ENCODE results near the gene AFF3. TPM values are rescaled to one million over a fixed set of nuclear protein-coding genes. Genes with fewer than 3 reads are reported as not detected.

Gene AFF3
- total RNA-seq, 1 experiment from 2014 or later: not detected

- CTCF ChIA-PET: interaction anchor here (1.9 kb wide), 1 partner anchor 10 kb away, joined by 4 read pairs; no protein-coding TSS in a partner anchor
- intact Hi-C loops (cut with micrococcal nuclease; ENCODE audit: unreplicated experiment): no loop called here
- no peak overlapping the region for H3K4me3 Mint-ChIP-seq (ENCODE audit: low read depth, unreplicated experiment)
Measured at GRCh38 chr2:99808361-99809200, 333.8 kb downstream of the AFF3 start.

GRCh38 chr2:99806758-99807157 lies 335.6 kb downstream of the AFF3 start:
- CTCF ChIA-PET: no interaction called here
- Mint-ChIP-seq H3K4me1 (ENCODE audit: low read depth, unreplicated experiment) (peaks cover 76% of the 10 kb centered on the region), H3K9me3 (ENCODE audit: low read depth, unreplicated experiment) (peaks cover 7% of the 10 kb centered on the region), H3K36me3 (ENCODE audit: insufficient read depth, unreplicated experiment) (no peaks in the 10 kb centered on the region), H3K4me3 (ENCODE audit: low read depth, unreplicated experiment) (peak overlapping the region; percentile 29), H3K27me3 (ENCODE audit: unreplicated experiment) (peaks cover 16% of the 10 kb centered on the region), H3K27ac (ENCODE audit: unreplicated experiment) (peak overlapping the region; percentile 38)
- intact Hi-C loops (cut with micrococcal nuclease; ENCODE audit: unreplicated experiment): no loop called here
- DNase-seq: peak; percentile 19
- BruUV-seq (replicated peaks): no TSS peak
- no peak for TF ChIP-seq CTCF (IDR thresholded peaks at IDR 0.05; ENCODE audit: unreplicated experiment)

More at GRCh38 chr2:99808361-99809200, 333.8 kb downstream of the AFF3 start:
- no peak for DNase-seq
- no TSS peak for BruUV-seq (replicated peaks)
- H3K27ac Mint-ChIP-seq (ENCODE audit: unreplicated experiment): peak overlapping the region; percentile 2
- H3K9me3 Mint-ChIP-seq (ENCODE audit: low read depth, unreplicated experiment): peaks cover 3% of the 10 kb centered on the region
- H3K27me3 Mint-ChIP-seq (ENCODE audit: unreplicated experiment): peaks cover 7% of the 10 kb centered on the region
- H3K4me1 Mint-ChIP-seq (ENCODE audit: low read depth, unreplicated experiment): peaks cover 83% of the 10 kb centered on the region
- TF ChIP-seq CTCF (IDR thresholded peaks at IDR 0.05; ENCODE audit: unreplicated experiment): no peak
- no peaks in the 10 kb centered on the region for H3K36me3 Mint-ChIP-seq (ENCODE audit: insufficient read depth, unreplicated experiment)

GRCh38 chr2:99805930-99806476 lies 336.4 kb downstream of the AFF3 start:
- H3K36me3 Mint-ChIP-seq (ENCODE audit: insufficient read depth, unreplicated experiment): no peaks in the 10 kb centered on the region
- DNase-seq: no peak
- no TSS peak for BruUV-seq (replicated peaks)
- H3K4me3 Mint-ChIP-seq (ENCODE audit: low read depth, unreplicated experiment): peak overlapping the region; percentile 29
- peaks cover 16% of the 10 kb centered on the region for H3K27me3 Mint-ChIP-seq (ENCODE audit: unreplicated experiment)
- intact Hi-C loops (cut with micrococcal nuclease; ENCODE audit: unreplicated experiment): no loop called here
- H3K4me1 Mint-ChIP-seq (ENCODE audit: low read depth, unreplicated experiment): peaks cover 69% of the 10 kb centered on the region
- H3K9me3 Mint-ChIP-seq (ENCODE audit: low read depth, unreplicated experiment): peaks cover 7% of the 10 kb centered on the region
- no peak overlapping the region for H3K27ac Mint-ChIP-seq (ENCODE audit: unreplicated experiment)
- TF ChIP-seq CTCF (IDR thresholded peaks at IDR 0.05; ENCODE audit: unreplicated experiment): no peak
- CTCF ChIA-PET: no interaction called here

GRCh38 chr2:99803846-99804245 lies 338.5 kb downstream of the AFF3 start:
- H3K27me3 Mint-ChIP-seq (ENCODE audit: unreplicated experiment): peaks cover 16% of the 10 kb centered on the region
- H3K4me3 Mint-ChIP-seq (ENCODE audit: low read depth, unreplicated experiment): no peak overlapping the region
- no peak for DNase-seq
- no peak for TF ChIP-seq CTCF (IDR thresholded peaks at IDR 0.05; ENCODE audit: unreplicated experiment)
- no peak overlapping the region for H3K27ac Mint-ChIP-seq (ENCODE audit: unreplicated experiment)
- peaks cover 7% of the 10 kb centered on the region for H3K9me3 Mint-ChIP-seq (ENCODE audit: low read depth, unreplicated experiment)
- intact Hi-C loops (cut with micrococcal nuclease; ENCODE audit: unreplicated experiment): no loop called here
- no TSS peak for BruUV-seq (replicated peaks)
- H3K36me3 Mint-ChIP-seq (ENCODE audit: insufficient read depth, unreplicated experiment): no peaks in the 10 kb centered on the region
- peaks cover 50% of the 10 kb centered on the region for H3K4me1 Mint-ChIP-seq (ENCODE audit: low read depth, unreplicated experiment)
- CTCF ChIA-PET: no interaction called here

Measured in Calu3 (cell line).